GM19328 (cell line): ENCODE measurements around the gene POLRMT.
"Not testable (repeated sequence)": the region's sequence is repeated elsewhere in the genome, so short reads cannot be mapped to it uniquely, and the experiment has no call there.

ENCODE experiments used
- ATAC-seq: cut with Tn5 transposase; IDR thresholded peaks from one replicate; pipeline ENCODE4 v1.9.1; 2021; ENCODE audit warnings: mild to moderate bottlenecking, moderate library complexity; ENCODE audit not compliant: unreplicated experiment

The POLRMT gene

DNA sequence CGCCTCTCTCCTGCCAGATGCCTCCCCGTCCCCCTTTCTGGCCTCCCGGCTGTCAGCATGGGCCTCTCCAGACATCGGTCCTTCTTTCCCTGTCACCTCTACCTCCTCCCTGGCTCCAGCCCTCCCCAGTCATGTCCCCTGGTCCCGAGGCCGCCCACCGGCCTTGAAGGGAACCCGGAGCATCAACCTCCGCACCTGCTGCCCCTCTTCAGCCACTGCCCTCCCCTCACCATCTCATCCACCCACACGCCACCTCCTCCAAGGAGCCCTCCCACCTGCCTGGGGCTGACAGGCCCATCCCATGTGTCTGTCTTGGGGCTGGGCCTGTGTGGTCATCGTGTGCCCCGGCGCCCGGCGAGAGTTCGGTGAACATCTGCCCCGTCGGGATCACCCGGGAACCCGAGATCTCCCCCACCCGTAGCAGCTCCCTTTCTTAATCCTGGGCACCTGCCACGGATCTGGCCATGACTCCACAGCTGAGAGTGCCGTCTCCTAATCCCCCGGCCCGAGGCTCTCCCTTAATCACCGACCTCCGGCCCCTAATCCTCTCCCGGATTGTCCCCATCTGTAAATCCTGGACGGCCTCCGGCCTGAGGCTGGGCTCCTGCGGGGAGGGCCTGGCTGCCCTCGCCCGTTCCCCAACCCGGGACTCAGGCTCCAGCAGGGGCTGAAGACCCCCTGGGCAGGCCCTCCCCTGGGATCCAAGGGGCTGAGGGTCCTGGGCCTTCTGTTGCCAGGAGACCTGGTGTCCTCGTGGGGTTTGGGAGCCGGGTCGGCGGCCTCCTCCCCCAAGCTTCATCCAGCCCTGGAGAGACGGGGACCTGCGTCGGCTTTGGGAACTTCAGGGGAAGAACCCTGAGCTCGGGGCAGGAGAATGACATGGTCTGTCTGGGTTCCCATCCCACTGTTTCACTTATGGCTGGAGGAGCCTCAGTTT is 37.7 kb downstream of the POLRMT start:
- ATAC-seq: no peak

DNA sequence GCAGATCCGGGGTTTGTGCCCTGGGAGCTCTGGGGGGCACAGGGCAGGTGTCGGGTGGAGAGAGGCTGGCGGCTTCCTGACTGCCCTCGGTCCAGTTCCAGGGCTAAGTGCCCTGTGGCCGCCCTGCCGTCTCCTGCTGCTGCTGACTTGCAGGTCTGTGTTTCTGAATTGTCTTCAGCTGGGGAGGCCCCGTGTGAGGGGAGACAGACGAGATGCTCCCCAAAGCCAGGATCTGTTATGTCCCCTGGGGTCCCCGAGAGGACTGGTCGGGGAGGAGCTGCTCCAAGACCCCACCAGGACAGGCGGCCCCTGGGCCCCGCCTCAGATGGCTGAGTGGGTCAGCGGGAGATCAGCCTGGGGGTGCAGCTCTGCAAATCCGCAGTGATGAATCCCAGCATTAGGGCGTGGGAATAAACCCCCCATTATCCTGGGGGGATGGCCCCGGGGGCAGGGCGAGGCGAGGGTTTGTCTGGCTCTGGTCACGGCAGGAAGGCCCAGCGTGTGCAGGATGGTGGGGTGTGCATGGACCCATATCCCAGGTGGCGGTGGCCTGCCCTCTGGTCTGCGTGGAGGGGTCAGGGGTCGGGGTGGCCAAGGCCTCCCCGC is 39.0 kb downstream of the POLRMT start:
- ATAC-seq: no peak

DNA sequence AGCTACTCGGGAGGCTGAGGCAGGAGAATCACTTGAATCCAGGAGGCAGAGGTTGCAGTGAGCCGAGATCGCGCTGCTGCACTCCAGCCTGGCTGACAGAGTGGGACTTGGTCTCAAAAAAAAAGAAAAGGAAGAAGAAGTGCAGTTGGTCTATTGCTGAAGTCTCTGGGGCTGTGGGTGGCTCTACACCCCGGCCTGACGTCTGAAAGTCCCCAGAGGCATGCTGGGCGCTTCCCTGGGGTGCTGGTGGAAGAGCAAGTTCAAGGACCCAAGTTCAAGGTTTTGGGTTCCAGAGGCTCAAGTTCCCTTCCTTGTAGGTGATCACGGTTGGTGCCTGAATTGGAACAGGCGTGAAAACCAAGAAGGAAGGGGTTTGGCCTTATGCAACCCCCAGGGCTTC is 39.8 kb downstream of the POLRMT start:
- no peak for ATAC-seq

DNA sequence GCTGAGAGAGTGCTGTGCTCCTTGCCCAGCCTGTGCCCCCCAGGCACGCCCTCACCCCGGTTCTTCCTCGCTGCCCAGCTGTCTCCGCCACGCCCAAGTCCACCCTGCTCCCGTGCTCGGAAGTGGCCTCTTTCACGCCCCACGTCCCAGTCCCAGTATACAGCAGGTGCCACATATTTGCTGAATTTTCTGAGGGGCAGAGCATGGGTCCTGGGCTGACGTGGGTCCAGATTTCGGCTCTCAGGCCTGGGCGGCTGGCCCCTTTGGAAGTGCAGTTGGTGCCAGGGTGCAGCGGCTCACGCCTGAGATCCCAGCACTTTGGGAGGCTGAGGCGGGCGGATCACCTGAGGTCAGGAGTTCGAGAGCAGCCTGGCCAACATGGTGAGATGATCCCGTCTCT is 40.3 kb downstream of the POLRMT start:
- no peak for ATAC-seq

DNA sequence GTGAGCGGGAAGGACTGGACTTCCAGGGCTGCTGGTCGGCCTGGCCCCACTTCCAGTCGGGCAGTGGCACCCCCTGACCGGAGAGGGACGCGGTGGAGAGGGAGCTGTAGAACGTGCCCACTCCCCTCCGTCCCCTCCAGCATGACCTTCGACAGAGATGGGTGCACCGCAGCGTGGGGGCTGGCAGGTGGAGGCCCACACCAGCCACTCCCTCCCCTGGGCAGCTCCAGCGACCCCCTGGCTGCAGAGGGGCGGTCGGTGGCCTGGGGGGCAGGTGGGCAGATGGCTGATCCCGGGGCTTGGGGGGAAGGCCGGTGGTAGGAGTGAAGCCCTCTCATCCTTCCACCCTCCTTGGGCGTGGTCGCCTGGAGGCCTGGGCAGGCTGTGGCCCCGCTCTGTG is 41.2 kb downstream of the POLRMT start:
- no peak for ATAC-seq

DNA sequence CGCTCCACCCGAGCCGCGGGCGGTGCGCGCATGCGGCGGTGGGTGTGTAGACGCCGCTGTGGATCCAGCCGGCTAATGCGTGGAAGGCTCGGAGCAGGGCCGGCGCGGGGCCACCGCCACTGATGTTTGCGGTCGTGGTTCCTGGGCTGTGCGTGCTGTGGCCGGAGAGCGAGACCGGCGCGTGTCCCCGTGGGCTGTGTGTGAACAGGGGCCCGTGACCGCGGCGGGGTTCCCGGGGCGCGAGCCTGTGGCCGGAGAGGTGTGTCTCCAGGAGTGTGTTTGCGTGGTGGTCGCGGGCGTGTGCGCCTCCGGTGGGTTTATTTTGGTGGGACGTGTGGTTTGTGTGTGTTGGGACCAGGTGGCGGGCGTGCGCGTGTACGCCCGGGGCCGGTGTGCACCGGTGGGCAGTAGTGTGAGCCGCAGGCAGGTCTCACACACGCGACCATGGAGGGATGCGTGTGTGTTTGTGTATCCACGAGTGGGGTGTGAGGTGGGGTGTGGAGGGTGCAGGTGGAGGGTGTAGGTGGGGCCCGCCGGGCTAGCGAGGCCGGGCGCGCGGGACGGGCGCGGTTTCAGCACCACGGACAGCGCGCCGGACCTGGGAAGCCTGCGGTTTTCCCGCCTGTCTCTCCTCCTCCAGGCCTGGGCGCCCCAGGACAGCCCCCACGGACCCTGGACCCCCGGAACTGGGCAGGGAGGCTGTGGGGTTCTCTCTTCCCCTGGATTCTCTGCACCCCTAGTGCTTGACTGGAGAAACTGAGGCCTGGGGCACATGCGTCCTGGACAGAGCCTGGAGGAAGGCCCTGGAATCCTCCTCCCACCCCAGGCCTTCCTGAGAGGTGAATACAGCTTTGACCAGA is 42.0 kb downstream of the POLRMT start:
- ATAC-seq: no peak

DNA sequence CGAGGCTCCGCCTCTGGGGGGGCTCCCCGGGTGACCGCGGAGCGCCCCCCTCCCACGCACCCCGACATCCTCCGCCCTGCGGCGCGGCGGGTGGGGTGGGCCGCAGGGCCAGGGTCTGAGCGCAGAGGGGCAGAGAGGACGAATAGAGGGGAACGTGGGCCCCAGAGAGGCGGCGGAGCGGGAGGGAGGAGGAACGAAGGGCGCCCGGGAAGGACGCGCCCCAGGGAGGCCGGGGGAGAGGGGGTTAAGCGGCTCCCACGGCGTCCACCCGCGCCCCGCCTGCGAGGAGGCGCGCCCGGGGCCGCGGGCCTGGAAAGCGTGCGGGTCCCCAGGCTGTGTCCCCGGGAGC is 42.6 kb downstream of the POLRMT start:
- ATAC-seq: no peak

DNA sequence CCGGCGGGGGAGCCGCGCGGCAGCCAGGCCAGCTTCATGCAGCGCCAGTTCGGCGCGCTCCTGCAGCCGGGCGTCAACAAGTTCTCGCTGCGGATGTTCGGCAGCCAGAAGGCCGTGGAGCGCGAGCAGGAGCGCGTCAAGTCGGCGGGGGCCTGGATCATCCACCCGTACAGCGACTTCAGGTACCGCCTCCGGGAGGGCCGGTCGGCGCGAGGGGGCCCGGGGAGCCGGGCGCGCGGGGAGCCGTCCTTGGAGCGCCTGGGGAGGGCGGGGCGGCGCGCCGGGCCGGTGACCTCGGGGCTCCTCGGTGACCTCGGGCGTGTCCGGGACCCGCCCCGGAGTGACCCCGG is 43.0 kb downstream of the POLRMT start:
- no peak for ATAC-seq

DNA sequence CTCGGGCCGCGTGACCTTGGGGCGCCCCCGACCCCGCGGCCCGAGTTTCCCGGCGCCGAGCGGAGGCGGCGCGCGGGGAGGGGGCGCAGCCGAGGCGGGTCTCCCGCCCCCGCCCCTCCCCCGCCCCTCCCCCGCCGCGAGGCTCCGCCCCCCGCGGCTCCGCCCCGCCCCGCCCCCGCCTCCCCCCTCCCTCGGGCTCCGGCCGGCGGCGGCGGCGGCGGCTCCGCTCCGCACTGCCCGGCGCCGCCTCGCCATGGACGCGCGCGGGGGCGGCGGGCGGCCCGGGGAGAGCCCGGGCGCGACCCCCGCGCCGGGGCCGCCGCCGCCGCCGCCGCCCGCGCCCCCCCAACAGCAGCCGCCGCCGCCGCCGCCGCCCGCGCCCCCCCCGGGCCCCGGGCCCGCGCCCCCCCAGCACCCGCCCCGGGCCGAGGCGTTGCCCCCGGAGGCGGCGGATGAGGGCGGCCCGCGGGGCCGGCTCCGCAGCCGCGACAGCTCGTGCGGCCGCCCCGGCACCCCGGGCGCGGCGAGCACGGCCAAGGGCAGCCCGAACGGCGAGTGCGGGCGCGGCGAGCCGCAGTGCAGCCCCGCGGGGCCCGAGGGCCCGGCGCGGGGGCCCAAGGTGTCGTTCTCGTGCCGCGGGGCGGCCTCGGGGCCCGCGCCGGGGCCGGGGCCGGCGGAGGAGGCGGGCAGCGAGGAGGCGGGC is 43.5 kb downstream of the POLRMT start, which contains the start of gene HCN2:
Gene HCN2, plus strand, starts transcription at position 189 of the 703 bp plus-strand sequence. Its CDS starts 65 bp downstream, at position 254.
- no peak for ATAC-seq

DNA sequence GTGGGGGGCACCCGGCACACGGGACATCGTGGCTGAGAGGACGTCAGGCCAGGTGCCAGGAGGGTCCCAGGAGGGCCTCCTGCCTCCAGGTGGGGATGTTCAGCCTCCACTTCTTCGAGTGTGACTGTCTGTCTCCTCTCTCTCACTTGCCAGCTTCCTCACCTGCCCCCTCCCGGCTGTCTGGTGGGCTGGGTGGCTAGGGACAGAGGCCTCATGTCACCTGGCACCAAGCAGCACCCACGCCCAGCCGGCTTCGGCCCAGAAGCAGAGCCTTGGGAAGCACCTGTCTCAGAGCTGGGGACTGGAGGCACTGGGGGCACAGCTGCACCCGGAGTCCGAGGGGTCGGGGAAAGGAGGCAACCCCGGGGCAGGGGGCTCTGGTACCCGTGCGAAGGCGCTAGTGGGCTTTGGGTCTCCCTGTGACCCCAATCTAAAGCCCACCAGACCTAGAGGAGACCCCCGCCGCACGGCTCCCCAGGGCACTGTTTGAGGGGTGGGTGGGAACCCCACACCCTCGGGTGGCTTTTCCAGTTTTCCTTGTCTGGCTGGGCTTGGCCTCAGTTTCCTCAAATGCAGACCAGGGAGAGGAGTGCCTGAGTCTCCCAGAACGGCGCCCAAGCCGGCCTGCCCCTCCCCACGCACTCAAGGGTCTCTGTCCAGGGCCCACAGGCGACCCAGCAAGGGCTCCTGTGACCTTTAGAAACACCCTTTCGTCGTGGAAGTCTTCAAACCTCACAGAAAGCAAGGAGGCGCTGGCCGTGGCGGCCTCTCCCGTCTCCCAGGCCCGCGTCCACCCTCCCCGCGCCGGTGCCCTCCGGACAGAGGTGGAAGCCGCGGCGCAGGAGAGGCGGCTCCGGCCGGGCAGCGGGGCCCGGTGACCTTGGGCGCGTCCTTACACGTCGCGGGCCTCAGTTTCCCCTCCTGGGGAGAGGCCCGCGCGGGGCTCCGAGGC is 44.3 kb downstream of the POLRMT start:
- no peak for ATAC-seq

DNA sequence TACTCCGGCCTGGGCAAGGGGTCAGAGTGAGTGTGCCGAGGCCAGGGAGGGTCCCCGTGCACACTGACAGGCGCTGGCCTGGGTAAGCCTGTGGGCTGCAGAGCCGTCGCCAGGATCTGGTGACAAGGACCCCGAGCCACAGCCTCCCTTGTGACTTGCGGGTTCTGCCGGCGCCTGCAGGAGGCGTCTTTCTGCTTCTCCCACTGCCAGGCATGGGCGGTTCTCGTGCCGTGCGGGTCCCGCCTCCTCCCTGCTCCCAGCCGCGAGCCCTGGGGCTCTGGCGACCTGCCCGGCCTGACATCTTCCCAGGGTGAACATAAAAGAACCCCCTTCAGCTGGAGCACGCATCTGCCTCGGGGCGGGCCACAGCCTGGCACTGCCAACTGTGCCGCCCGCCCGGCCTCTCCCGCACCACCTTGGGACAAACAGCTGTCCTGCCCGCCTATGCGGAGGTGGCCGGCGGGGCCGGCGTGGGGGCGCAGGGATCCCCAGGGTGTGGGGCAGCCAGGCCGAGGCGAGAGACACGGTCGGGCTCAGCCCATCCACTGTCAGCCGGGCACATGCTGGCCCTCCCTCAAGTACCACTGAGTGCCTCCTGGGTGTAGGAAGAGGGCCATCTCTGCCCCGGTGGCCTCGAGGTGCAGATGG is 45.1 kb downstream of the POLRMT start:
- no peak for ATAC-seq

DNA sequence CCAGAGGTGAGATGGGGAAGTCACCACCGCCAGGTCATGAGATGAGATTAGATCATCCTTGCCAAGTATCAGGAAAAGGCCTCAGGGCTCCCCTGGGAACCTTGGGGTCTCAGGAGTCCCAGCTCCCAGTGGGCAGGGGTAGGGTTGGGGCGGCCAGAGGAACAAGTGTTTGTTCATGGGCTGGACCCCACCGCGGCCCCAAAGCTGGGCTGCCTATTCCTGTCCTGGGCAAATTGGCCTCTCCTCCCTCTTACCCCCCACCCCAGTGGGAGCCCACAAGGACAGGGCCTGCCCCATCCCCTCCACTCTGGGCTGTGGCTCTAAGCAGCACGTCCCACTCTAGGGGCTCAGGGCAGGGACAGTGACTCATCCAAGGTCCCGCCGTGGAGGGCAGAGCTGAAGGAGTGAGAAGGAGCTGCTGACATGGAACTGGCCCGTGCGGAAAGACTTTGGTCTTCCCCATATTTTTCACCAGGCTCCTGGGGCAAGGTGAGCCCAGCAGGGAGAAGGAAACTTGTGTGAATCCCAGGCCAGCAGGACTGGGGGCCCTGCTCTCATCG is 47.7 kb downstream of the POLRMT start:
- no peak for ATAC-seq

DNA sequence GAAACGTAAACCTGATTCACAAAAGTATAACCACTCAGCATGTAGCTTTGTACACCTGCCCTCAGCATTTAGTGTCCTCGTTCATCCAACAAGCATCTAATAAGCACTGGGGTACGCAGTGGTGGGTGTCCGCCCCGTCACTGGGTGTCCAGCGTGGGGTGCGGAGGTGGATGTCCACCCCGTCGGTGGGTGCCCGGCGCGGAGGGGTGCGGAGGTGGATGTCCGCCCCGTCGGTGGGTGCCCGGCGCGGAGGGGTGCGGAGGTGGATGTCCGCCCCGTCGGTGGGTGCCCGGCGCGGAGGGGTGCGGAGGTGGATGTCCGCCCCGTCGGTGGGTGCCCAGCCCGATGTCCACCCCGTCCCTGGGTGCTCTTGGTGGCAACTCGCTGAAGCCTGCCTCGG is 48.2 kb downstream of the POLRMT start:
- ATAC-seq: not testable (repeated sequence)

DNA sequence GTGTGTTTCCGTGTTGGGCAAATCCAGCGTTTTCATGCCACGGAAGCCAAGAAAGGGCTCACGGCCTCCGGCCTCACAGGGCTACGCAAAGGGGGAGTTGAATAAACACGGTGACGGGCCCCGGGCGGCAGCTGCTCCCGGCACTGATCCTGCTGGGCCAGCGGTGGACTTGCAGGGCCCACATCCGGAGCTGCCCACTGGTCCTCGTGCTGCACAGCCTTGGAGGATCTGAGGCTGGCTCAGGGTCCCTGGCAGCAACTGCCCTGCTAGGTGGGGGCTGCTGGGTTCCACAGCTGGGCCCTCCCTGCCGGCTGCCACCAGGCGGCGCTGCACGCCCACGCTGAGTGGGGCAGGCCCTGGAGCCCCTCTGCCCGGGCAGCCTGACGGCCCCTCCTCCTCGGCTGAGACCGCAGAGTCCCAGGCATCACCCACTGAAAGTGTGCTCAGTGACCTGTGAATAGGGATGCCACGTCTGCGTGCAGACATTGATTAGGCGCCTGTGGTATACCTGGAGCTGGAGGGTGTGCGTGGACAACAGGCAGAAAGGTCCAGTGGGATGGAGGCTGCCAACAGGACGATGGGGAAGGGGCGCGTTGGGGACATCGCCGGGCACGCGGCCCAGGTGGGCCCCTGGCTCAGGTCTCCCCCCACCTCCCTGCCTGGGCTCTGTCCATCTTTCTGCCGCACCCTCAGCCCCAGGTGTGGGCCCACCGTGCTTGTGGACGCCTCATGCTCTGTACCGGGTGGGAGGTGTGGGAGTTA is 48.9 kb downstream of the POLRMT start:
- ATAC-seq: no peak

DNA sequence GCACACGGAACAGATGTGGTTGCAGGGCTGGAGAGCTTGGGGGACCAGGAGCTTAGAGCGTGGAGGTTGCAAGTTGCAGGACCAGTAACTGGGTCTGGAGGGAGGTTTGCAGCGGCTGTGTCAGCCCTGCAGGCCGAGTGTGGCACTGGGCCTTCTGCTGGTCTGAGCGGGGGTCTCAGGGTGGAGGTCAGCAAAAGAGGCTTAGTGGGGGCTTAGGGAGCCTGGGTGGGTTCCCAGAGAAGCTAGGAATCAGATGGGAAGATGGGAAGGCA is 49.4 kb downstream of the POLRMT start:
- ATAC-seq: no peak

DNA sequence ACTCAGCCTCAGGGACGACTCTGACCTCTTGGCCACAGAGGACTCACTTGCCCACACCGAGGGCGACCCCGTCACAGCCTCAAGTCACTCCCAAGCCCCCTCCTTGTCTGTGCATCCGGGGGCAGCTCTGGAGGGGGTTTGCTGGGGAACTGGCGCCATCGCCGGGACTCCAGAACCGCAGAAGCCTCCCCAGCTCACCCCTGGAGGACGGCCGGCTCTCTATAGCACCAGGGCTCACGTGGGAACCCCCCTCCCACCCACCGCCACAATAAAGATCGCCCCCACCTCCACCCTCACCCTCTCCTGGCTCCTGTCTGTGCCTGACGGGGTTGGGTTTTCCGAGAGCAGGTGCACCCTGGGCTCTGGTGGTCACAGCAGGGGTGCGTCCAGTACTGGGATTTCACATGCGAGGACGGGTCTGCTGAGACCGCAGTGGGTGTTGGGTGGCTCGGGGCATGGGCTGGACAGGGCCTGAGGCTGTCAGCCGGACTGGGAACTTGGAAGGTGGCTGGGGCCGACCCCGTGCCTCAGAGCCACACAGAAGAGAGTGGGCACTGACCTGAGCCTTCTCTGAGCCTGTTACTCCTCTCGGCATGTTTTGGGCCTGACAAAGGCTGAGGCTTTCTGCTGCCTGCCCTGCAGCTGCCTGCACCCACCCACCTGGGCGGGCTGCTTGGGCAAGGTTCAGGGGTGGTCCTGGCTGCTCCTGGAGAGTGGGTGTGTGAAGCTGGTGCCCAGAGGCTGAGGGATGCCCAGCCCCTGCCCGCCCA is 50.0 kb downstream of the POLRMT start:
- ATAC-seq: no peak

DNA sequence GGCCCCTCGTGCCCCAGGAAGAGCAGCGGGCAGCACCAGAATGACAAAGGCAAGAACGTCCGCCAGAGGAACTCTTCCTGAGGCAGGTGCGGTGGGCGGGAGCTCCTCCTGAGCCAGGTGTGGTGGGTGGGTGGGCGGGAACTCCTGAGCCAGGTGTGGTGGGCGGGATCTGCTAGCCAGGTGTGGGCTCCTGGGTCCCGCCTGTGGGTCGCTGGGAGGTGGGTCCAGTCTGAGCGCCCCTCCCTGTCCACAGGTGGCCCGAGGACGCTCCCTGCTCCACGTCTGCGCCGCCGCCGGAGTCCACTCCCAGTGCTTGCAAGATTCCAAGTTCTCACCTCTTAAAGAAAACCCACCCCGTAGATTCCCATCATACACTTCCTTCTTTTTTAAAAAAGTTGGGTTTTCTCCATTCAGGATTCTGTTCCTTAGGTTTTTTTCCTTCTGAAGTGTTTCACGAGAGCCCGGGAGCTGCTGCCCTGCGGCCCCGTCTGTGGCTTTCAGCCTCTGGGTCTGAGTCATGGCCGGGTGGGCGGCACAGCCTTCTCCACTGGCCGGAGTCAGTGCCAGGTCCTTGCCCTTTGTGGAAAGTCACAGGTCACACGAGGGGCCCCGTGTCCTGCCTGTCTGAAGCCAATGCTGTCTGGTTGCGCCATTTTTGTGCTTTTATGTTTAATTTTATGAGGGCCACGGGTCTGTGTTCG is 50.7 kb downstream of the POLRMT start:
- ATAC-seq: no peak
